GM21515 (cell line): ENCODE results near the gene GABBR2.

ENCODE experiments used
- ATAC-seq: cut with Tn5 transposase; IDR thresholded peaks from one replicate; pipeline ENCODE4 v1.9.1; 2021; ENCODE audit not compliant: unreplicated experiment

GABBR2 gene

DNA sequence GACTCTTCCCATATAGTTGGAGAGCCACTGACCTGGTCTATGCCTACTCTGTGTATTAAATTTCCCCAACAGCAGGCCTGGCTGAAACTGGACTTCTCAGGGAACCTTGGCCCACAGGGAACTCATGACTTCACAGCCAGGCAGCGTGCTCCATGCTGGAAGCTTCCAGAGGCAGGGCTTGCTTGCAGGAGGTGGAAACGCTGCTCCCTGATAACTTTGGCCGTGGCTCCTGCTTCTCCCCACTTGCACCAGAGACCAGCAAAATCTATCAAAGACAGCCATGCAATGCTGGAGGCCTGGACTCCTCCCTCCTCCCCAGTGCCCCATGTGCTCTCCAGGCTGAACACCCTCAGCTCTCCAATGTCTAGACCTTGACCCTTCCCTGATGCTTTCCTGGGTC lies 137.1 kb downstream of the GABBR2 start:
- no peak for ATAC-seq

DNA sequence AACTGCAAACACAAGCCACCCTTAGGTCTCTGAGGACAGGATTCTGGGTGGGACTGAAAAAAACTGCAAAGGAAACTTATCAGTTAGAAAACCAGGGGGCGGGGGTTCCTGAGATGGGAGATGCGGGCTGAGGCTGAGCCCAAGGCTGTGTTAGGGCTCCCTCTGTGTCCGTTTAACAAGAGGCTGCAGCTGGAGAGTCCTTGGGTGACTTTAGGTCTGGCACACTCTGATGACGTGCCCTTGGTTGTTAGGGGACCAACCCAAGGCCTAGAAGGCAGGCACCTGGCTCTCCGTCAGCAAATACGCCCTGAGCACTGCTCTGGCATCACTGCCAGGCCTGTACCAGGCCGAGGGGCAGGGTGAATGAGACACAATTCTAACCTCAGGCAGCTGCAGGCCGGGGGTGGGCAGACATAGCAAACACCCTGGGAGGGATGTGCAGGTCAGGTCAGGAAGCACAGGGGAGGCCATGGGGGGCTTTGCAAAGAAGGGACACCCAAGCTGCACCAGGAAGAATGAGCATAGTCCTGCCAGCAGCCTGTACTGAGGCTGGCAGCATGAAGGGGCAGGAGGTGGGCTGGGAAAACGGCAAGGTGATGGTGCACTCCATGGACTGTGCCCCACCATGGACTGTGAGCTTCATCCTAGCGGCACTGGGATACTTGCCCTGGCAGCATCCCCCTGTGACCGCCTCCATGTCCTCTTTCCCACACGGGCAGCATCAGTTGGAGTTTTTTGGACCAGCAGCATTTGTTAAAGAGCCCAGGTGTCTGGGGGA lies 137.9 kb downstream of the GABBR2 start:
- no peak for ATAC-seq

DNA sequence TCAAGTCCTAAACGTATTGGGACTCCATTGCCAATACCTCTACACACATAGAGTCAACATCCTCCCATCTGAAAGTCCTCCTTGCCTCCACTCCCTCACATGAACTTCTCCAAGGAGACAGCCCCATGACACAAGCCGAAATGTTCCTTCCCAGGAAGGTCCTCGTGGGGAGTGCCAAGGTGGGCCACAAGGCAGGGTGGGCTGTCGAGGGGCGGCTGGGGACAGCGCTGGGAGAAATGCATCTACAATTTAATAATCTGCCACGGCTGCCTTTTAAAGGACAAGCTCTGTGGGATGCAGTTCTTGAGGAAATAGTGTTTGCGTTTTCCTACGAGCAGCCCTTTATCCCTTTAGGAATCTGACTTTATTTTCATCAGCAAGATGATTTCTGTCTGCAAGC lies 138.7 kb downstream of the GABBR2 start:
- no peak for ATAC-seq

DNA sequence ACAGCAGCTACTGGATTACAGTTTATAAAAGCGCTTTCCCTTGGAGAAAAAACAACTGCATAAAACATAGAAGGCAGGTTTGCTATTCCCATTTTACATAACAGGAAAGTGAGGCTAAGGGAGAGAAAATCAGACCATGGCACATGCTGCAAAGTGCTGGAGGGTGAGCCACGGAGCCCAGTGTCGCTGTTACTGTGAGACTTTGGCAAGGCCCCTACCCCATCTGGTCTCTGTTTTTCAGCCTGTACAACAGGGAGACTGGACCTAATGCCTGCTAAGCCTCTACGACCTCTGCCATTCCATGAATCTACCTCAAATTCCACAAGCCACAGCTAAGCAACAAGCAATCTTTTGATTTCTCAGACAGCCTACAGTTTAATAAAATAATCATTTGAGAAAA lies 139.2 kb downstream of the GABBR2 start:
- ATAC-seq: no peak

DNA sequence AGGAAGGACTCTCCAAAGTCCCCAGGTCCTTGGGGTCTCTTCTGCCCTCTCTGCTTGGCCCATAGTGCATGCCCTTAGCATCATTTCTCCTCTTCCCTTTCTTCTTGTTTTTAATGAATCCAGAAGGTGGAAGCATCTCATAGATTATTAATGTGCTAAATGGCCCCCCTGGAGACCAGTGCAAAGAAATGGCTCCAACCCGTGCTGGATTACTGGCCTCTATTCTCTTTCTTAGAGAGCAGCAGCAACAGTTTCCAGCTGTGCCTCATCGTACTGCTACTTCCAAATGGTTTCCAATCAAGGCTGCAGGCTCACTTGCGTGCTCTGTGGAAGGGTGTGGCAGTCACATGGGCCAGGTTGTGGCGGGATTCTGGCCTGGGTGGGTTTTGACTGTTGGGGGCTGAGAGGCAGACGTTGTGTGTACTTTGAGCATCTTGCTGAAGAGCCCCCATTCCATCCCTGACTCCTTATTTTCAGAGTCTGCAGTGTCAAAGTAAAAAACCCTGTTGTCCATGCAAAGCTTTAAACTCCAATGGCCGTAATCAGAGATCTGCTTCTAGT lies 139.7 kb downstream of the GABBR2 start:
- ATAC-seq: no peak

DNA sequence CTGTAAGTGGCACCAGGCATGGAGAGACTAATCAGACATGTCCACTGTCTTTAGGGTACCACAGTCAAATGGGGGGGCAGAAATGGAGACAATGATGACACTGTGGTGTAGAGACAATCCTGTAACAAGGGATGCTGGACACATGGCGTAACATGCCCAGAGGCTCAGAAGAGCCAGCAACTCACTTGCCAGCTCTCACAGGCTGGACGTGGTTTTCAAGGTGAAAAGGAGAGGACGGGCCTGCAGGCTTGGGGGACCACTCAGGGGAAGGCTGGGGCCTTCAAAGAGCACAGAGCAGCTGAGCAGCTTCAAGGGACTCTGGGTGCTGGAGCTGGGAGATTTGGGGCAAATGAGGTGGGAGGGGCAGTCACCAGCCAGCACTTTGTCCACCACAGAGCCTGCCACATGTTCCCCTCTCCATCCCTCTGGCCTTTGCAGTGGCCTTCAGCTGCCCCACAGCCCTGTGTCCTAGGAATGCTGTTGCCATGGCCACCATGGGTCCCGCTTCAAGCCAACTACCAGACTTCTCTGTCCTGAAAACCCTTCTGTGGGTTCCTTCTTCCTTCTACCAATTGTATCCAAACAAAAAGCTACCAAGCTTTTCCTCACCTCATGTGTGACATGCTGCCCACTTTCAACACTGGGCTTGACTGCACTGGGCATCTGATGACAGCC lies 140.4 kb downstream of the GABBR2 start:
- ATAC-seq: no peak

DNA sequence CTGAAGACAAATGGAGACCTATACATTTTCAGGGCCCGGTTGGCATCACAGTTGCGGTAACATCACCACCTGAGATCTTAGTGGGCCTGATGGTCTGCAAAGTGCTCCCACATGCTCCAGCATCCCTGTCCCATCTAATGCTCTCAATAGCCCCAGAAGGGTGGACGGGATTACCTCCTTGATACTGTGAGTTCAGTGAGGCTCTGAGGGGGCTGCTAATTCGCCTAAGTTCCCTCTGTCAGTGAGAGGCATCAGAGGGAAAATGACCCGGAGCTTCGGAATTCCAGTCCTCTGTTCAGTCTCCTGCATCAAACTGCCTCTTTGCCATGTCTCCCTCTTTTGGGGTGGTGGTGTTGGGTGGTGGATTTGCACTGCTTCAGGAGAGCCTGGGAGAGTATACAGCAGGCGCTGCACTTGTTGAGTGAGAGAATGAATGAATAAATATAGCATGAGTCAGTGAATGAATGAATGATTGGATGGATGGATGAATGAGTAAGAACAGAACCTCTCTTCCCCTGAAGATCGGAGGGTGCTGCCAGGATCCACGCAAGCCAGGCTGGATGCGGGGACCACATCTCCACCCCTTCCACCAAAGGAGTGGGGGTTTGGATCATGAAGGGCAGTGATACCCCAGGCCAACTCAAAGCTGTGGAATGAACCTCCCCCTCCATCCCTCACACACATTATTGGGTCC lies 141.0 kb downstream of the GABBR2 start:
- ATAC-seq: no peak

DNA sequence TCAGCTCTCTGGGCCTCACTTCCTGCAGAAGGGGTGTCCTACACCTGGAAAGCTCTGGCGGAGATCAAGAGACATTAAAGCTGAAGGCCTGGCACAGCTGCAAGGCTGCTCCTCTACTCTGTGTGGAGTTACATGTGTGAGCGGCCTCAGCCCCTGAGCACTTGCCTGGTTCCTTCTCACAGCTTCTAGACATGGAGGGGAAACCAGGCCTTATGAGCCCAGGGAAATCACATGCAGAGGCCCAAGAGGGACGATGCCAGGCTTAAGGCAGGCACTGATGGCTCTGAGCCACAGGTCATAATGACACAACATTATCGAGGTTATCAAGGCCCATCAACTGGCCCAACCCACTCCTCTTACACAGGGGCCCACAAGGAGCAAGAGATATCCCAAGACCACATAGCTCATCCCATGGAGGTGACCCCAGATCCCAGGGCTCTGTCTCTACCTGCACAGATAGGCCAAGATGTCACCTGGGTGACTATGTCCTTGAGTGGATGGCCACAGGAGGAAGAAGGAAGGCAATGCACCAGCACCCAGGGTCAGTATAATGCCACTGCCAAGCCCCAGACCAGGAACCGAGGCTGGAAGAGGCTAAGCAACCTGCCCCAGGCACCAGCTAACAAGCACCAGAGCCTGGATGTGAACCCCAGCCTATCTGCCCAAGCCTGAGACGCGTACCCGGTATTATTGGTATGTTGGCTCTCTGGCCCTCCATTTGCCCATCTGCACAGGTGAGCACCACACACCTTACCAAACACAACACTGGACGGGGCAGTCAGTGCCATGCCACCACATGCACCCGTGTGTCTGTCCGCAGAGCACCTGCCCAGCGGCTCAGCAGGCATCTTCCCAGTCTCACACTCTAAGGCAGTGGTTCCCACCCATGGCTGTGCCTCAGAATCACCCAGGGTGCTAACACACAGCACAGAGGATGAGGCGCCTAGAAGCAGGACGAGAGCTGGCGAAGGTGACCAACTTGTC lies 143.3 kb downstream of the GABBR2 start:
- ATAC-seq: no peak

DNA sequence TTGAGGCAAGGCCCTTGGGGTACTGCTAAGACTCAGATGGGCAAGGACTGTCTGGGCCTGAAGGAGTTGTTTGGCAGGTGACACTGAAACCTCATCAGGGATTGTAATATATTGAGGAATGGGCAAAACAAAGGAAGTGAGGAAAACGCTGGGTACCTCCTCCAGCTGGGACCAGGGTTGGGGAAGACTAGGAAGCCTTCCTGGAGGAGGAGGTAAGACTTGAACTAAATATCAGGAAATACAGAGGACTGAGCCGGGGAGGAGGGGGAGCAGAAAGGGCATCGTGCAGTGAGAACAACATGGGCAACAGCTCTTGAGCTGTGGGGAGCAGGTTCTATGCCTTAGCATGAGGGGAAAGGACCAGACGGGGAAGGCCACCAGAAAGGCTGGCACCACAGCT lies 144.0 kb downstream of the GABBR2 start:
- no peak for ATAC-seq

DNA sequence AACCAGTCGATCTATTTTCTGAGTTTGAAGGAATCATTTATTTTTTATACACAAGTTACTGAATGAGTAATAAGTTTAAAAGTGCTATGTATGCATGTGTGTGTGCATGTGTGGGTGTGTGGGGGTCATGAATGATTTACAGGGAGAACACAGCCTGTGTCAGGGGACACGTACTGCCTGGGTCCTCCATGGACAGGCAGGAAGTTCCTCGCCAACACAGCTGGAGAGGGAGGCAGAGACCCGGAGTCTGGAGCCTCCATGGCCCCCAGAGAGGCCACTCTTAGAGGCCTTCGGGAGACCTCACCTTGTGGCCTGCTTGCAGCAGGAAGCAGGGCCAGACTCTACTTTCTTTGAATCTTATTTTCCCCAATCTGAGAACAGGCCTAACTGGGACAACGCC lies 144.7 kb downstream of the GABBR2 start:
- no peak for ATAC-seq

DNA sequence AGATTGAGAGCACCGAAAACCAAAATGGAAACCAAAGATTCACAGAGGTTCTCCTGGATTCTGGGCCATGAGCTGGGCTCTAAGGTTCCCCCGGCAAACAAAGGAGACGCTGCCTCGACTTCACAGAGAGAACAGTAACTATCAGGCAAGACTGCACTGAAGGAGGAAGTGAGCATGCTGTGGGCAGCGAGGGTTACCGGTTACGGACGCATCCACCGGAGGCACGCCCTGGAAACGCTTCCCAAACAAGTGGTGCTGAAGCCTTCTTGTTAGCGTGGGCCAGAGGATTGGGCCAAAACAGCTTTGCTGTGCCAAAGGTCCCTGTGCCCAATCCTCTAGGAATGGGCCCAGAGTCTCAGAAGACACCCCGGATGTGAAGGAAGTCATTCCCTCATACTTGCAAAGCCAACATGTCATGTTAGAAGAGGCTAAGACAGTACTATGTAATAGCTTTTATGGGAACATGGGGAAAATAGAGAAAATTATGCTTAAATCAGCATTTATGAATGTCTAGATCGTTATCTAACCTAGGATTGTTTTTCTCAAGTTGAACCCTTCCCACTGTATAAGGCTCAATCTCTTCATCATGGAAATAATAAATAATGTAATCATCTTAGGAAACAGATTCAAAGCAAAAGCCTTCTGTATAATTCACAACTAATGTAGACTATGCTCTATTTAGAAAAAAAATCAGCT lies 145.4 kb downstream of the GABBR2 start:
- no peak for ATAC-seq

DNA sequence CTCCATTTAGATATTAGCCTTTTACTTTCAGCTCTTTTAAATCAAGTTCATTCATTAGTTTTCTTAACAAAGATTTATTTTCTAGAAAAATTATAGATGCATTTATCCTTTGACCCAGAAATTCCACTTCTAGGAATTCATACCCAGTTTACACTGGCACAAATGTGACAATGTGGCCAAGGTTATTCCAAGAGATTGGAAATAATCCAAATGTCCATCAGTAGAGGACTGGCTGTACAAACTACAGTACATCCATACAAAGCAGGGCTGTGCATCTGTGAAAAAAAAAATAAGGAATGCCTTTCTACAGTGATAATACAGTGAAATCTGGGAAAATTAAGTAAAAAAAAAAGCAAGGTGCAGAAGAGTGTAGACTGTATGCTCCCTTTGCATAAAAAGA lies 149.2 kb downstream of the GABBR2 start:
- ATAC-seq: no peak

DNA sequence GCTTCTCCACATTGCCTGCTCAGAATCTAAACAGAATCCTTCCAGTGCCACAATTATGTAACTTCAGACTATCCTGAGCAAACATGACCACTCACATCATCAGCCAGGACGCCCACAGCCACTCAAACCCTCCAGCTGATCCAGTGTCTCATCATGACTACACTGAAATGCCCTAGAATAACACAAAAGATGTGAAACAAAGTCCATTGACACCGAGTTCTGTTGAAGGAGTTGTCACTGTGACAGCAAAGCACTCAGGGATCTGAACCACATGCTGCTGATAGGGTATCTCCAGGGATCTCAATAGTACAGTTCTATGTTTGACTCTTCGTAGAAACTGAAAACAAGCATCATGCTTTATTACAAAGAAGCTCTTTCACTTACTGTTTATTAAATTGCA lies 150.2 kb downstream of the GABBR2 start:
- ATAC-seq: no peak

DNA sequence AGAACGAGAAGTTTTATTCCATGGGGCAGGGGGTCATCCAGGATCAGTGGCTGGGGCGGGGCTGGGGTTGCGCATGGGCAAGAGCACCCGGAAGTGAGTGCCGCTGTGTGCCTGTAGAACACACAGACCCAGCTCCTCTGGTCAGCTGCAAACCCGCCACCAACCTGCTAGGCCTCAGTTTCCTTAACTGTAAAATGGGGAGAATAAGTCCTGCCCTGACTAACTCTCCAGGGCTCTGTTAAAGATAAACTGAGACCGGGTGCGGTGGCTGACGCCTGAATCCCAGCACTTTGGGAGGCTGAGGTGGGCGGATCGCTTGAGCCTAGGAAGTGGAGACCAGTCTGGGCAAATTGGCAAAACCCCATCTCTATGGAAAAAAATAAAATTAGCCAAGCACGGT lies 152.2 kb downstream of the GABBR2 start:
- no peak for ATAC-seq

DNA sequence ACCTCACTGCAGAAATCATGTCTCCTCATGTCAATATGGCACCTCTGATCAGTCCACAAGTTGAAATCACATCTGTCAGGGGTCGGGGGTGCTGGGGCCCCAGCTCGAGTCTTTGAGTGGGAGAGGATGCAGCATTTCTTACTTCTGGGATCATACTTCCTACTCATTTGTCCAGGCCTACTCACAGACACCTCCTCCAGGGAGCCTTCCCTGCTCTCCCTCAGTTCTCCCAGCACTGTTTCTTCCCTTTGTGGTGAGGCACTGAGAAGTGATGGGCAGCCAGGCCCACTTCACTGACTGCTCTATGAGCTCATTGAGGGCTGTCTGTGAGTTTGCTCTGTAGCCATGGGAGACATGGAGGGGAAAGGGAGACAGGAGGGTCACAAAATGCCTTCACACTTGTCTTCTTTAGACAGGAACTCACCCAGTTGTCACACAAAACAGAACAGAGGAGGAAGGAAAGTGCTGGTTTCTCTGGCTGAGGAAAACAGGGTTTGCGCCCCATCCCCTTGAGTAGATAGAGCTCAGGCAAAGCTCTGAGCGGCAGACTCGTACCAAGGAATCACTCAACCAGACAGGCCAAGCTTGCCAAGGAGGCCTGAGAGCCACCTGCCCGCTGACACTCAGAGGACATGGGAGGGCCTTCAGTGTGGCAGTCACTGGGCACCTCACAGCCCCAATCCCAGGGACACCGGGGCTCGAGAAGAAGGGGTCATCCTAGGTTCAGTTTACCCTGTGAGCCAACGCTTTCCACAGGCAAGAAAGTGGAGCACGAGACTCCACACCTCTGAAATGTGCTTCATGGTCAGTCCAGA lies 152.9 kb downstream of the GABBR2 start:
- ATAC-seq: no peak

DNA sequence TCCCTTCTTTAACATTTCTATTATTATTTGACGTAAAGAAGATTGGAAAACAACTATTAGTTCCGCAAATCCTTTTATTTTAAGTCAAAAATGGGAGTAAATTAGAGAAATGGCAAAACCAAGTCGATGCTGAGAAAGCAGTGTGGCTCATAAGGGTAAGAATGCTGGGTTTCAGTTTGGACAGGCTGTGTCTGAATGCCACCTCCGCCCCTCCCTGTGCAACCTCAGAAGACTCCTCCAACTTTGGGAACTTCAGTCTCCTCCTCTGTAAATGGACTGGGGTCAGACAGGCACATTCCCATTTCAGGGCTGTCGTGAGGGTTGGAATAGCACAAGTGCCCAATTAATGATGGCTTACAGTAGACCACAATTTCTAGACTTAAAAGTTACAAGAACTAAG lies 154.0 kb downstream of the GABBR2 start:
- ATAC-seq: no peak

DNA sequence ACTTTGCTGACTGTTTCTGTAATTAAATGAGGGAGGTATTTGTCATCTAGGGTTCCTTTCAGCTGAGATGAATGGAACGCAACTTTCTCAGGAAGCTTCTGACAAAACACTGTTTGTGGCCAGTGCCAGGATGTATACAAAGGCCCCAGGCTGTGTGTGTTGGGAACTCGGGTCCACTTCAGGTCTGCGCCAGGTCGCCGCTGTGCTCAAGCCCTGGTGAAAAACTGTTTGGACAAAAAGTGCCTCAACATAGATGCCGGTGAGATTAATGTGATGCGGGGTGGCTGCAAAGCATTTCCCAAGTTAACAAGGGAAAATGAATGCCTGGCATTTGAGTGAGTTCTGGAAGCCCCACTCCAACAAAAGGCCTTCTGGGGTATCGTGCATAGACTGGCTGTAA lies 156.4 kb downstream of the GABBR2 start:
- ATAC-seq: no peak

DNA sequence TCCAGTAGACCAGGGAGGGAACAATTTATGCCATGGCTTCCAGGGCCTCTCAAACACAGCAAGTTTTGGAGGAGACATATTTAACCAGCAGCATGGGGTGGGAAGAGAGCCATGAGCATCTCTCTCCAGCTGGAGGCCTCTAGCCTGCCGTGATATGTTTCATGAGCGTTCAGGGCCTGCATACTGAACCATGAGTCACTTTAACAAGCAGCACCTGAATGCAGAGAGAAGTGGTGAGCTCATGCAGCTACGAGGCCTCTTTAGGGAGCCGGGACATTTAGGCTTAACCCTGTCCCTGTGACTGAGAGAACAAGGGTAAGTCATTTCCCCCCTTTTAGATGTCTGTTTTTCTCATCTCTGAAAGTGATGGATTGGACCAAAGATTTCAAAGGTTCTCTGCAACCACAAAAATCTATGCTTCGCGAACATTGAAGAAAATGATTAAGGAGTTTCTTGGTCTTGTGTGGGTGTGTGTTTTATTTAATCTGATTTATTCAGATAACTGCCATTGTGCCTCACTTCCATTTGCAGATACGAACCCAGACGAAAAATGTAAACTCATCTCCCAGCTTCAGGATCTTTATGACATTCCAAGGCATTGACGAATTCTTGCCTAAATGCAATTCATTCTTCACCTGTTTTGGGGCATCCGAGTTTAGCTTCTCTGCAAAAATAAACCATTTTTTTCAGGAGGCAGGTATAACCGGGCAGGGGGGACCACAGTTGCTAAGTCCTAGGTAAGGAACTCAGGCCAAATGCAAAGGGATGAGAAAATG lies 157.0 kb downstream of the GABBR2 start:
- no peak for ATAC-seq
